Measurements from ENCODE around the gene IGFALS. TPM values are rescaled to one million over a fixed set of nuclear protein-coding genes. Genes with fewer than 3 reads are reported as not detected.

Gene IGFALS
- total RNA-seq, result under 1 TPM in 1 of 2 donors, not detected in 1; 0.33 TPM

GRCh38 chr16:1793578-1794220 lies at the start of gene IGFALS:
IGFALS (minus strand) TSS chr16:1793705; CDS start chr16:1793652, 53 bp downstream.

GRCh38 chr16:1826691-1827573 lies 33.4 kb upstream of the IGFALS start, which contains the start of the genes FAHD1 and HAGH:
FAHD1 (plus strand) TSS chr16:1827206; CDS start chr16:1827239, 33 bp downstream.
HAGH (minus strand) TSS chr16:1826825; CDS start chr16:1826787, 38 bp downstream.

GRCh38 chr16:1782408-1783264 lies 10.9 kb downstream of the IGFALS start, which contains the start of the genes NUBP2 and SPSB3:
NUBP2 (plus strand) TSS chr16:1782960; CDS start chr16:1783021, 61 bp downstream.
SPSB3 (minus strand) TSS chr16:1782571; CDS start chr16:1781483, 1,088 bp downstream.

GRCh38 chr16:1772908-1773702 lies 20.4 kb downstream of the IGFALS start, which contains the start of gene MRPS34:
MRPS34 (minus strand) TSS chr16:1773134; CDS start chr16:1773119, 15 bp downstream.

GRCh38 chr16:1772362-1772907 lies 21.1 kb downstream of the IGFALS start, which contains the start of gene EME2:
EME2 (plus strand) TSS chr16:1772810; CDS start chr16:1773228, 418 bp downstream.

GRCh38 chr16:1771188-1771863 lies 22.2 kb downstream of the IGFALS start, which contains the start of gene NME3:
NME3 (minus strand) TSS chr16:1771543; CDS start chr16:1771534, 9 bp downstream.

Other genes with a start within 250 kb of the IGFALS start
- gene IFT140, start 181.6 kb downstream of the IGFALS start, total RNA-seq, result 10 to 100 TPM; 14.3 to 26.2 TPM
- 10 to 100 TPM; 10.7 to 12.0 TPM for gene CRAMP1, start 181.3 kb downstream of the IGFALS start, total RNA-seq
- 100 to 1,000 TPM in 1 of 2 donors, 10 to 100 TPM in 1; 60.6 to 129 TPM for gene JPT2, start 115.4 kb downstream of the IGFALS start, total RNA-seq
- gene MAPK8IP3, start 87.5 kb downstream of the IGFALS start, total RNA-seq, result 10 to 100 TPM; 18.3 to 30.3 TPM
- gene NME3, start 22.2 kb downstream of the IGFALS start, total RNA-seq, result 10 to 100 TPM; 27.9 to 36.0 TPM
- 10 to 100 TPM; 15.3 to 17.2 TPM for gene EME2, start 20.9 kb downstream of the IGFALS start, total RNA-seq
- gene MRPS34, start 20.6 kb downstream of the IGFALS start, total RNA-seq, result 100 to 1,000 TPM in 1 of 2 donors, 10 to 100 TPM in 1; 87.8 to 153 TPM
- 10 to 100 TPM; 19.3 to 23.1 TPM for gene SPSB3, start 11.1 kb downstream of the IGFALS start, total RNA-seq
- gene NUBP2, start 10.7 kb downstream of the IGFALS start, total RNA-seq, result 10 to 100 TPM; 59.5 to 80.3 TPM
- 10 to 100 TPM; 46.6 to 61.9 TPM for gene HAGH, start 33.1 kb upstream of the IGFALS start, total RNA-seq
- gene FAHD1, start 33.5 kb upstream of the IGFALS start, total RNA-seq, result 100 to 1,000 TPM; 114 to 119 TPM
- 1 to 10 TPM in 1 of 2 donors, under 1 TPM in 1; under 0.01 to 1.3 TPM for gene MEIOB, start 78.5 kb upstream of the IGFALS start, total RNA-seq
- not detected for gene HS3ST6, start 124.7 kb upstream of the IGFALS start, total RNA-seq
- 10 to 100 TPM; 11.4 to 16.0 TPM for gene MSRB1, start 149.5 kb upstream of the IGFALS start, total RNA-seq
- gene RPL3L, start 161.0 kb upstream of the IGFALS start, total RNA-seq, result not detected
- gene NDUFB10, start 165.8 kb upstream of the IGFALS start, total RNA-seq, result 100 to 1,000 TPM; 131 to 144 TPM
- gene RPS2, start 171.1 kb upstream of the IGFALS start, total RNA-seq, result 1,000 to 10,000 TPM in 1 of 2 donors, 100 to 1,000 TPM in 1; 727 to 1,558 TPM
- not detected for gene RNF151, start 173.2 kb upstream of the IGFALS start, total RNA-seq
- 10 to 100 TPM; 27.5 to 45.0 TPM for gene TBL3, start 178.3 kb upstream of the IGFALS start, total RNA-seq
- gene NOXO1, start 187.8 kb upstream of the IGFALS start, total RNA-seq, result under 1 TPM in 1 of 2 donors, not detected in 1; 0.34 TPM
- 10 to 100 TPM in 1 of 2 donors, 1 to 10 TPM in 1; 9.6 to 13.3 TPM for gene GFER, start 190.5 kb upstream of the IGFALS start, total RNA-seq
- gene SYNGR3, start 196.3 kb upstream of the IGFALS start, total RNA-seq, result under 1 TPM in 1 of 2 donors, not detected in 1; 0.69 TPM
- gene ZNF598, start 216.1 kb upstream of the IGFALS start, total RNA-seq, result 10 to 100 TPM; 26.6 to 29.6 TPM
- under 1 TPM in 1 of 2 donors, not detected in 1; 0.33 TPM for gene NPW, start 226.1 kb upstream of the IGFALS start, total RNA-seq
- 1 to 10 TPM; 4.1 to 9.7 TPM for gene NHERF2, start 233.2 kb upstream of the IGFALS start, total RNA-seq

Measured in melanocyte of skin (primary cell).